Heart left ventricle (tissue), 16 donors: ENCODE results near the gene TBC1D8. TPM values are rescaled to one million over a fixed set of nuclear protein-coding genes. Genes with fewer than 3 reads are reported as not detected.

ENCODE experiments used
- ATAC-seq, 4 donors: fragments of 200-7000 bp; cut with Tn5 transposase; one replicate each; pipeline ENCODE4 v1.9.1; 2020 to 2022; ENCODE audit warnings: moderate library complexity in 4 of 4, mild to moderate bottlenecking in 3 of 4, moderate number of reproducible peaks in 1 of 4
- DNase-seq, 5 donors: peaks; one replicate each; pipeline ENCODE4 v3.0.0-alpha.2; 2020
- H3K27ac ChIP-seq, 12 donors: fragments of 200-600 bp; sonication (generic) in 4 of 12; one replicate each; pipeline versions ENCODE4 v1.5.0 to v1.8.0; 2016 to 2022; ENCODE audit warnings: mild to moderate bottlenecking in 2 of 12
- H3K27me3 ChIP-seq, 9 donors: fragments of 200-600 bp; sonication (generic) in 2 of 9; one replicate each; pipeline versions ENCODE4 v1.5.1 to v1.8.0; 2016 to 2022; ENCODE audit warnings: mild to moderate bottlenecking in 3 of 9
- H3K36me3 ChIP-seq, 9 donors: fragments of 200-600 bp; sonication (generic) in 2 of 9; one replicate each; pipeline versions ENCODE4 v1.5.0 to v1.8.0; 2018 to 2022; ENCODE audit warnings: mild to moderate bottlenecking in 2 of 9
- H3K4me1 ChIP-seq, 12 donors: fragments of 200-600 bp; sonication (generic) in 4 of 12; one replicate each; pipeline versions ENCODE4 v1.5.0 to v1.8.0; 2016 to 2022; ENCODE audit warnings: mild to moderate bottlenecking in 3 of 12
- H3K4me3 ChIP-seq, 12 donors: fragments of 200-600 bp; sonication (generic) in 4 of 12; one replicate each; pipeline versions ENCODE4 v1.5.0 to v1.8.0; 2017 to 2022; ENCODE audit warnings: mild to moderate bottlenecking in 9 of 12, moderate library complexity in 4 of 12
- H3K9me3 ChIP-seq, 12 donors: fragments of 200-600 bp; sonication (generic) in 4 of 12; one replicate each; pipeline versions ENCODE4 v1.5.0 to v1.8.0; 2016 to 2022; ENCODE audit warnings: mild to moderate bottlenecking in 1 of 12
- CTCF ChIP-seq, 12 donors: fragments of 200-600 bp; sonication (generic) in 4 of 12; IDR thresholded peaks; one replicate each; pipeline versions ENCODE4 v1.5.0 to v1.8.0; 2018 to 2022; ENCODE audit warnings: antibody characterized with exemption in 12 of 12, mild to moderate bottlenecking in 5 of 12
- POLR2A ChIP-seq, 2 donors: fragments of 450-650 bp; IDR thresholded peaks; one replicate each; pipeline ENCODE4 v1.6.1; 2017; ENCODE audit warnings: antibody characterized with exemption in 2 of 2, mild to moderate bottlenecking in 2 of 2, moderate library complexity in 2 of 2
- WGBS, 4 donors: extraction: QIAGEN DNeasy Blood & Tissue Kit in 2 of 4; methylation state at CpG; one replicate each; pipeline versions ENCODE4 v1.1.5 to v1.1.7; 2013 to 2018; 5-methylcytosine and 5-hydroxymethylcytosine counted together
- intact Hi-C, 10 donors: fragments of 100-400 bp; cut with DNase I; formaldehyde crosslinking; loops; one replicate each; pipeline versions ENCODE4 v1.11.1 to v1.14.2; 2022
- polyA plus RNA-seq, 2 donors: library from polyadenylated mRNA; stranded (reverse); fragments of 200-250 nt; gene quantifications; one replicate each; pipeline ENCODE4 v1.2.3, GENCODE V29; 2013
- total RNA-seq, 9 donors: library from RNA; depleted of rRNA in 2 of 9; stranded (reverse); fragments of >200 nt in 2 of 9; fragmentation: NEBNext Ultra II Directional in 3 of 9; extraction: Animal tissue kit (Norgen Biotek cat#: 25700) in 3 of 9; gene quantifications; one replicate each; pipeline versions ENCODE4 v1.1.0 to v1.2.4, GENCODE V29; 2016 to 2023
- donor health status: ischemic (EF 13 %, LVEDD 7.1; RV severe dilation, severe dysfunction).
- donor health status: healthy with polysubstance abuse.
- donor health status: DM: no; HTN: yes; CAD: no.
- donor health status: DM: no; HTN: no; CAD: no.
- donor health status: ischemic (EF 25% LVEDD 6.9; RV normal size, moderate dysfunction).
- donor health status: ischemic (EF 25% LVEDD 5.7; RV mildly dilated, moderate dysfunction).
- donor health status: healthy.
- donor health status: DM: yes; HTN: yes; CAD: no.
- donor health status: ischemic (EF 35%, LVEDD 5.7; RV mildly dilated, moderate dysfunction).
- donor health status: nonischemic (EF 11% LVEDD 7.7; RV severe dilation, severe dysfunction).
- donor health status: DM: yes; HTN: yes; CAD: no.
- donor health status: PGD.
- donor health status: ischemic (EF 29% LVEDD 5.4; RV normal size, mild dysfunction).
- donor health status: nonischemic (EF 23%, LVEDD 6.1; RV moderate dilation, normal function).

The TBC1D8 gene
- total and polyA plus RNA-seq, 11 donors: 30.1 to 61.7 (median 42.9) TPM

- no peak for TF ChIP-seq CTCF (IDR thresholded peaks at IDR 0.05)
- TF ChIP-seq POLR2A (IDR thresholded peaks at IDR 0.05): peak in 1 of 2 donors; percentile 7
- H3K36me3 ChIP-seq: no peaks in the 10 kb centered on the region
- 9 to 14% (median 11%) methylated on average over 7 of the region's 7 CpGs for WGBS, 4 donors
- H3K4me1 ChIP-seq: peaks cover 25 to 91% (median 50%) of the 10 kb centered on the region in 12 donors
- no peaks in the 10 kb centered on the region for H3K27me3 ChIP-seq
- peak; percentile 33 to 69 (median 60) for ATAC-seq
- DNase-seq: peak in 4 of 5 donors; percentile 55 to 79 (median 67)
- intact Hi-C loops: no loop called here
- H3K27ac ChIP-seq: peak overlapping the region; percentile 54 to 93 (median 80)
- peak overlapping the region in 4 of 12 donors; percentile 2 to 35 (median 8) for H3K4me3 ChIP-seq
- no peaks in the 10 kb centered on the region for H3K9me3 ChIP-seq
Observed at GRCh38 chr2:101124643-101125366, 26.4 kb downstream of the TBC1D8 start.

DNA sequence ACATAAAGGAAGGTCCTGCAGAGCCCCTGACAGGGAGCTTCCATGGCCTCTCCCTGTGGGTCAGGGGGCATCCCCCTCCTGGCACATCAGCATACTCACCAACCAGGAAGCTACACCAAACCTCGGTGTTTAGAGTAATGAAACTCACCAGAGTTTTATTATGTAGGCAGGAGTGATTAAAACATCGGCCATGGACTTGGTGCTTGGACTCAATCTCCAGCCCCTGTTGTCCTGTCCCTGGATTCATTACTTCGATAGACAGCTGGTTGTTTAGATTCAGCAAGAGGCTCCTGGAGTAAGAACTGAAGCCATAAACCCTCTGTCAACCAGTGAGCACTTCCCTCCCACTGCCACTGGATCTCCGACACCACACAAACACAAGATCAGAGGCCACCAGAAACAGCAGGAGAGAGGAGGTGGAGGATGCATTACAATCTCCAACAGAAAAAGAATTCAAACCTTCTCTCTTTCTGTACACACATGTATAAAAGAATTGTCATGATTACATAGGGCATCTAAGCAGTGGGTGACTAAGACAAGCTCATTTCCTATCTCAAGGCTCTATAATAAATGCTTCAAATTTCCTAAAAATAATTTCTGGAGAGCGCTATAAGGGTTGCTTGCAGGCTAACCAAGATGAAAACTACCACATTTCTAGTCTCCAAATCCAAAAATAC is 27.2 kb downstream of the TBC1D8 start:
- peak overlapping the region in 2 of 12 donors; percentile 6 to 11 for H3K4me3 ChIP-seq
- WGBS, 4 donors: 78 to 83% (median 82%) methylated on average over 5 of the region's 5 CpGs
- intact Hi-C loops: no loop called here

GRCh38 chr2:101121174-101121573 is 30.0 kb downstream of the TBC1D8 start:
- TF ChIP-seq CTCF (IDR thresholded peaks at IDR 0.05) (no peak), POLR2A (IDR thresholded peaks at IDR 0.05) (no peak)
- H3K36me3 ChIP-seq: no peaks in the 10 kb centered on the region
- peak overlapping the region; percentile 41 to 93 (median 86) for H3K27ac ChIP-seq
- no peak overlapping the region for H3K4me3 ChIP-seq
- 54 to 62% (median 60%) methylated on average over 7 of the region's 7 CpGs for WGBS, 4 donors
- peaks cover 31 to 86% (median 63%) of the 10 kb centered on the region in 12 donors for H3K4me1 ChIP-seq
- intact Hi-C loops: no loop called here
- DNase-seq: peak in 1 of 5 donors; percentile 35
- H3K9me3 ChIP-seq: no peaks in the 10 kb centered on the region
- H3K27me3 ChIP-seq: no peaks in the 10 kb centered on the region
- peak in 1 of 4 donors; percentile 10 for ATAC-seq

More for the DNA sequence above, 27.2 kb downstream of the TBC1D8 start:
- Histone ChIP-seq H3K4me1 (peaks cover 31 to 92% (median 57%) of the 10 kb centered on the region in 12 donors), H3K9me3 (no peaks in the 10 kb centered on the region), H3K36me3 (no peaks in the 10 kb centered on the region), H3K27me3 (no peaks in the 10 kb centered on the region), H3K27ac (peak overlapping the region; percentile 54 to 93 (median 80))
- DNase-seq: no peak
- no peak for TF ChIP-seq POLR2A (IDR thresholded peaks at IDR 0.05)
- TF ChIP-seq CTCF (IDR thresholded peaks at IDR 0.05): no peak
- ATAC-seq: no peak
